ENCODE measurements around the gene TOR4A.
"Not testable (repeated sequence)": the region's sequence is repeated elsewhere in the genome, so short reads cannot be mapped to it uniquely, and the experiment has no call there.

Gene TOR4A

GRCh38 chr9:137317718-137318511 lies 40.4 kb downstream of the TOR4A start:
- DNase-seq (ENCODE audit: low read depth, low spot score) = no peak

- no peak for DNase-seq (ENCODE audit: low read depth, low spot score)
These were observed 41.1 kb downstream of the TOR4A start for GRCh38 chr9:137318602-137319001.

- DNase-seq (ENCODE audit: low read depth, low spot score) = no peak
These were observed 41.6 kb downstream of the TOR4A start for GRCh38 chr9:137319011-137319738.

- no peak for DNase-seq (ENCODE audit: low read depth, low spot score)
These were observed 42.4 kb downstream of the TOR4A start for GRCh38 chr9:137319739-137320551.

- no peak for DNase-seq (ENCODE audit: low read depth, low spot score)
These were observed 43.2 kb downstream of the TOR4A start for GRCh38 chr9:137320555-137321384.

- DNase-seq (ENCODE audit: low read depth, low spot score) = no peak
These were observed 44.3 kb downstream of the TOR4A start for GRCh38 chr9:137321726-137322361.

GRCh38 chr9:137323531-137324331 lies 46.2 kb downstream of the TOR4A start:
- DNase-seq (ENCODE audit: low read depth, low spot score) = no peak

GRCh38 chr9:137325124-137325523 lies 47.6 kb downstream of the TOR4A start:
- DNase-seq (ENCODE audit: low read depth, low spot score) = no peak

GRCh38 chr9:137325799-137326198 lies 48.3 kb downstream of the TOR4A start:
- no peak for DNase-seq (ENCODE audit: low read depth, low spot score)

- DNase-seq (ENCODE audit: low read depth, low spot score) = no peak
These were observed 49.0 kb downstream of the TOR4A start for GRCh38 chr9:137326445-137327065.

- DNase-seq (ENCODE audit: low read depth, low spot score) = not testable (repeated sequence)
These were observed 50.4 kb downstream of the TOR4A start for GRCh38 chr9:137327641-137328550.

- not testable (repeated sequence) for DNase-seq (ENCODE audit: low read depth, low spot score)
These were observed 52.1 kb downstream of the TOR4A start for GRCh38 chr9:137329590-137329989.

GRCh38 chr9:137330689-137331088 lies 53.2 kb downstream of the TOR4A start:
- DNase-seq (ENCODE audit: low read depth, low spot score) = no peak

GRCh38 chr9:137331929-137332328 lies 54.4 kb downstream of the TOR4A start:
- DNase-seq (ENCODE audit: low read depth, low spot score) = no peak

All from brain pericyte (primary cell).